ENCODE results near the gene RABGAP1L.

GRCh38 chr1:174991473-174991872 is 832.2 kb downstream of the RABGAP1L start:
- TF ChIP-seq CTCF (conservative IDR thresholded peaks at IDR 0.05; ENCODE audit: low read length) (no peak), EZH2phosphoT487 (IDR thresholded peaks at IDR 0.05; ENCODE audit: borderline replicate concordance, low read depth, low read length) (no peak)

All from OCI-LY7 (cell line).